Activated CD4-positive, alpha-beta T cell treated with anti-CD3 and anti-CD28 coated beads for 4 hours (primary cell): ENCODE data around the gene KYAT1.
"Not testable (repeated sequence)": the region's sequence is repeated elsewhere in the genome, so short reads cannot be mapped to it uniquely, and the experiment has no call there.

Experiments
- DNase-seq, 2 donors: peaks; one replicate each; pipeline ENCODE4 v3.0.0-alpha.2; 2020

KYAT1 gene

GRCh38 chr9:128882677-128883603 lies 1.2 kb upstream of the KYAT1 start:
- DNase-seq: no peak

GRCh38 chr9:128877852-128878251 lies 3.9 kb downstream of the KYAT1 start:
- no peak for DNase-seq

- DNase-seq: not testable (repeated sequence)
Observed at GRCh38 chr9:128870941-128871265, 10.8 kb downstream of the KYAT1 start.

DNA sequence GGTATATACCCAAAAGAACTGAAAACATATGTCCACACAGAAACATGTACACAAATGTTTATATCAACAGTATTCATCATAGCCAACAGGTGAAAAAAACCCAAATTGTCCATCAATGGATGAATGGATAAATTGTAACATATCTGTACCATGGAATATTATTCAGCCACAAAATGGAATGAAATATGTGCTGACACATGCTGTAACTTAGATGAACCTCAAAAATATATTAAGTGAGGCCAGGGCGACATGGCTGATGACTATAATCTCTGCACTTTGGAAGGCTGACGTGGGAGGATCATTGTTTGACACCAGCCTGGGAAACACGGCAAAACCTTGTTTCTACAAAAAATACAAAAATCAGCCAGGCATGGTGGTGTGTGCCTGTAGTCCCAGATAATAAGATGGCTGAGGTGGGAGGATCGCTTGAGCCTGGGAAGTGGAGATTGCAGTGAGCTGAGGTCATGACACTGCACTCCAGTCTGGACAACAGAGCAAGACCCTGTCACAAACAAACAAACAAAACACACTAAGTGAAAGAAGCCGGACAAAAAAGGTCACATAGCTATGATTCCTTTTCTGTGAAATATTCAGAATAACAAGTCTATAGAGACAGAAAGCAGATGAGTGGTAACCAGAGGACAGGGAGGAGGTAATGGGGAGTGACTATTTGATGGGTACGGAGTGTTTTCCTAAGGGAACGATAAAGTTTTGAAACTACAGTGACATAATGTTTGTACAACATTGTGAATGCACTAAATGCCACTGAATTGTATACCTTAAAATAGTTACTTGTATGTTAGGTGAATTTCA lies 11.4 kb downstream of the KYAT1 start:
- no peak for DNase-seq

DNA sequence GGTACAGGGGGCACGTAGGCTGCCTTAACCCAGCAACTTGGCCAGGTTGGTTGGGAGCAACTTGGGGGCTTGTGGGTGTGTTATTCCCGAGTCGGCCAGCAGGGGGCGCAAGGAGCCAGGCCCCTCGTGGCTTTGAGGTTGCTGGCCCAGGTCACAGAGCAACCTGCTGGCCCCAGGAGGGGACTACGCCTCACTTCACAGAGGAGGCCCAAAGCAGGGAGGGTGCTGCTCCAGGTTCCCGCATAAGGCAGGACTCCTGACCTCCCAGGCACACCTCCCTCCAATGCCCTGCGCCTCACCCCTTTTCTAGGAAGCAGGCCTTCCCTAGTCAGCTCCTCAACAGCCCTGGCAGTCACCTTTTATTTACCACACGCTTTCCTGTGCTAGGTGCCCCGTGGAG lies 18.1 kb downstream of the KYAT1 start:
- DNase-seq: peak; percentile 80 to 84

- no peak for DNase-seq
Observed at GRCh38 chr9:128862401-128862851, 19.3 kb downstream of the KYAT1 start.

- no peak for DNase-seq
Observed at GRCh38 chr9:128861501-128861900, 20.2 kb downstream of the KYAT1 start.

DNA sequence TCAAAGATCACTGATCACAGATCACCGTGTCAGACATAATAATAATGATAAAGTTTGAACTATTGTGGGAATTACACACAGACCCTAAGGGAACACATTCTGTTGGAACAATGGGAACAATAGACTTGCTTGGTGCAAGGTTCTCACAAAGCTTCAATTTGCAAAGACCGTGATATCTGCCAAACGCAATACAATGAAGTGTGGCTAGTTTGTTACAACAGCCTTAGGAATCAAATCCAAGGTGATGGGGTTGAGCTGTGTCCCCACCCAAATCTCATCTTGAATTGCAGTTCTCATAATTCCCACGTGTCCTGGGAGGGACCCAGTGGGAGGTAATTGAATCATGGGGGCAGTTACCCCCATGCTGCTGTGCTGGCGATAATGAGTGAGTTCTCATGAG lies 20.8 kb downstream of the KYAT1 start:
- no peak for DNase-seq

- not testable (repeated sequence) for DNase-seq
Observed at GRCh38 chr9:128858476-128858875, 23.3 kb downstream of the KYAT1 start.

DNA sequence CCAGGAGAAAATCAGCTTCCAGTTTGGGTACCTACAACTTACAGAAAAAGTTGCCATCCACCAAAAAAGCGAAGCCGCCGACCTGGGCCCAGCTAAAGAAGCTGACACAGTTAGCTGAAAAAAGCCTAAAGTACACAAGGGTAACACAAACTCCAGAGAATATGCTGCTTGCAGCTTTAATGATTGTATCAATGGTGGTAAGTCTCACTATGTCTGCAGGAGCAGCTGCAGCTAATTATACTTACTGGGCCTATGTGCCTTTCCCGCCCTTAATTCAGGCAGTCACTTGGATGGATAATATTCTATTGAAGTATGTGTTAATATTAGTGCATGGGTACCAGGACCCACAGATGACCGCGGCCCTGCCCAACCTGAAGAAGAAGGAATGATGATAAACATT lies 27.3 kb downstream of the KYAT1 start:
- not testable (repeated sequence) for DNase-seq

GRCh38 chr9:128852646-128853045 lies 29.1 kb downstream of the KYAT1 start:
- not testable (repeated sequence) for DNase-seq

DNA sequence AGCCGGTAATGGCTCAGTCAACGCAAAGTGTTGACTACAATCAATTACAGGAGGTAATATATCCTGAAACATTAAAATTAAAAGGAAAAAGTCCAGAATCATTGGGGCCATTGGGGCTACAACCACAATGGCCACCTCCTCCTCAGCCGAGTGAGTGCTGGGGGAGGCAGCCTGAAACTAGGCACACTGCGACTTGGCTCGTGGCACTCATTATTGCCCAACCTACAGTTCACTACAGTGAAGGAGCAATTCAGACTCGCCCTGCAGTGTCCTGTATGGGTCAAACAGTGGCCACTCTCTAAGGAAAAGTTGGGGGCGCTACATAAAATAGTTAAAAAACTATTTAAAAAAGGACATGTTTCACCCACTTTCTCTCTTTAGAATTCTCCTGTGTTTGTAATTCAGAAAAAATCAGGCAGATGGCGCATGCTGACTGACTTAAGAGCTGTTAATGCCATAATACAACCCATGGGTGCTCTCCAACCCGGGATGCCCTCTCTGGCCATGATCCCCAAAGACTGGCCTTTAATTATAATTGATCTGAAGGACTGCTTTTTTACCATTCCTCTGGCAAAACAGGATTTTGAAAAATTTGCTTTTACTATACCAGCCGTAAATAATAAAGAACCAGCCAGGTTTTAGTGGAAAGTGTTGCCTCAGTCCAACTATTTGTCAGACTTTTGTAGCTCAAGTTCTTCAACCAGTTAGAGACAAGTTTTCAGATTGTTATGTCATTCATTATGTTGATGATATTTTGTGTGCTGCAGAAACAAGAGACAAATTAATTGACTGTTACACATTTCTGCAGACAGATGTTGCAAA lies 29.8 kb downstream of the KYAT1 start:
- not testable (repeated sequence) for DNase-seq

DNA sequence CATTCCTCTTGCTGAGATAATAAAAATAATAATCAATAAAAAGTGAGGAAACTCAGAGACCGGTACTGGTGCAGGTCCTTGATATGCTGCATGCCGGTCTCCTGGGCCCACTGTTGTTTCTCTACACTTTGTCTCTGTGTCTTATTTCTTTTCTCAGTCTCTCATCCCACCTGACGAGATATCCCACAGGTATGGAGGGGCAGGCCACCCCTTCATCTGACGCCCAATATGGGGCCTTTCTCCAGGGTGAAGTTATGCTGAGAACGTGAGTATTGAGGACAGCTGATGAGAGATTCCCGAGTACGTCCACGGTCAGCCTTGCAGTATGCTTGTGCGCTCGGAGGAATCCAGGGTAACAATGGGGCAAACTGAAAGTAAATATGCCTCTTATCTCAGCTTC lies 30.7 kb downstream of the KYAT1 start:
- not testable (repeated sequence) for DNase-seq

DNA sequence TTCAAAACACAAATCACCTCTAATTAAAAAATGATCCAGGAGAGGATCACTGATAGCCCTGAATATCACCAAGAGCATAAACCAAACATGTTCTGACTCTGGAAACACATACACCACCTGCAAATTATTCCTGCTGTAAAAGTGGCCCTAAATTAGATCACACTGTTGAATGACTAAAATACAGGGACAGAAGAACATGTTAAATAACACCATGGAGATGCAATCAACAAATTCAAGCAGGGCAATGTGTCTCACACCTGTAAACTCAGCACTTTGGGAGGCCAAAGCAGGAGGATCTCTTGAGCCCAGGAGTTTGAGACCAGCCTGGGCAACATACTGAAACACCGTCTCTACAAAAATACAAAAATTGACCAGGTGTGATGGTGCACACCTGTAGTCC lies 33.9 kb downstream of the KYAT1 start:
- DNase-seq: no peak

DNA sequence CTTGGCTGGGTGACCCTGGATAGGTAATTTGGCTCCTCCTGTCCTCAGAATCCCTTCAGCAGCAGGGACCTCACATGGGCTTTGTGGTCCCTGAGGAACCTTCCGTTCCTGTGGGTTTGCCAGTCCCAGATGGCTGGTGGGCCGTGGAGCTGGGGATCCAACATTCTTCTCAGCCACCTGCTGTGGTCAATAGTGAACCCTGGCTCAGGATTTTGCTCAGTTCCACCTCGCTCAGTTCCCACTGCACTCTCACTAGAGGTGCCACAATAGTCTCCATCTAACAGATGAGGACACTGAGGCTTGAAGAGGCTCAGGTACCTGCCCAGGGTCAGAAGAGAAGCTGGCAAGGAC lies 35.1 kb downstream of the KYAT1 start:
- DNase-seq: no peak

GRCh38 chr9:128845186-128845931 lies 36.4 kb downstream of the KYAT1 start:
- no peak for DNase-seq

DNA sequence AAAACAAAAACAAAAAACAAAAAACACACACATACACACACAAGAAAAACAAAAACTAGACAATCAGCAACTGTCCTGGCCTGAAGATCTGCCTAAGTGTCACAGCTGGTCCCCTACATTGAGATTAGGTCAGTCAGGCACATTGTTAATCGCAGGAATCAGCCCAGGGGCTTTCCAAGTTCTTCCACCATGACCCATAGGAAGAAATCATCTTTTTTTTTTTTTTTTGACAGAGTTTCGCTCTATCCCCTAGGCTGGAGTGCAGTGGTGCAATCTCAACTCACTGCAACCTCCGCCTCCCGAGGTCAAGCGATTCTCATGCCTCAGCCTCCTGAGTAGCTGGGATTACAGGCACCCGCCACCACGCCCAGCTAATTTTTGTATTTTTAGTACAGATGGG lies 38.6 kb downstream of the KYAT1 start:
- DNase-seq: not testable (repeated sequence)

DNA sequence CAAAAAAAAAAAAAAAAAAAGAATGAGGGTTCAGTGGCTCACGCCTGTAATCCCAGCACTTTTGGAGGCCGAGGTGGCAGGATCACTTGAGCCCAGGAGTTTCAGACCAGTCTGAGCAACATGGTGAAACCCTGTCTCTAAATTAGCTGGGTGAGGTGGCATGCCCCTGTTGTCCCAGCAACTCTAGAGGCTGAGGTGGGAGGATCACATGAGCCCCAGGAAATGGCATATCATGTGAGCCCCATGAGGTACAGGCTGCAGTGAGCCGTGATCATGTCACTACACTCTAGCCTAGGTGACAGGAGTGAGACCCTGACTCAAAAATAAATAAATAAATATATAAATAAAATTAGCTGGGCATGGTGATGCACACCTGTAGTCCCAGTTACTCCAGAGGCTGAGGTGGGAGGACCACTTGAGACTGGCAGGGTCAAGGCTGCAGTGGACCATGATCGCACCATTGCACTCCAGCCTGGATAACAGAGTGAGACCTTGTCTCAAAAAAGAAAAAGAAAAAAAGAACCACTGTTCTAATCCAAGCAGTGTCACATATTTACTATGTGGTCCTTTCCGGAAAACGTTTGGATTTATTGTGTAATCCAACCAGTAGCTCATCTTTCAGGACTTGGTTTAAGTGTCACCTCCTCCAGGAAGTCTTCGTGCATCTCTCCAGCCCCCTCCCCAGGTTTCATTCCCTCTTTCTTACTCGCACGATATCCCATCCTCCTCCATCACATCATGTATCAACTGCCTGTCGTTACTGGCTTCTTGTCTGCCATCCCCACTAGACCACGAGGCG lies 39.9 kb downstream of the KYAT1 start:
- no peak for DNase-seq

DNA sequence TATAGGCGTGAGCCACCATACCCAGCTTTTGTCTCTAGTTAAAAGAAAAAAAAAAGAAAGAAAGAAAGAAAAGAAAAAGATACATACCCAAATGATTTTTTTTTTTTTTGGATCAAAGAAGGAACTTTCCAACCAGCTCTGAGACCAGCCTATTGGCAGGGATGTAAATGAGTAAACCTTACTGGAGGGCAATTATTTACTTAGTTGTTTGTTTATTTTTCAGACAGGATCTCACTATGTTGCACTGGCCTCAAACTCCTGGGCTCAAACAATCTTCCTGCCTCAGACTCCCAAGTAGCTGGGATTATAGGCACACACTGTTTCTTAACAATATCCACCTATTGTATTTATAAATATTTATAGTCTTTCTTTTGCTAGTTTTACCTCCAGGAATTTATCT lies 41.2 kb downstream of the KYAT1 start:
- no peak for DNase-seq

GRCh38 chr9:128838338-128838737 lies 43.4 kb downstream of the KYAT1 start:
- no peak for DNase-seq

DNA sequence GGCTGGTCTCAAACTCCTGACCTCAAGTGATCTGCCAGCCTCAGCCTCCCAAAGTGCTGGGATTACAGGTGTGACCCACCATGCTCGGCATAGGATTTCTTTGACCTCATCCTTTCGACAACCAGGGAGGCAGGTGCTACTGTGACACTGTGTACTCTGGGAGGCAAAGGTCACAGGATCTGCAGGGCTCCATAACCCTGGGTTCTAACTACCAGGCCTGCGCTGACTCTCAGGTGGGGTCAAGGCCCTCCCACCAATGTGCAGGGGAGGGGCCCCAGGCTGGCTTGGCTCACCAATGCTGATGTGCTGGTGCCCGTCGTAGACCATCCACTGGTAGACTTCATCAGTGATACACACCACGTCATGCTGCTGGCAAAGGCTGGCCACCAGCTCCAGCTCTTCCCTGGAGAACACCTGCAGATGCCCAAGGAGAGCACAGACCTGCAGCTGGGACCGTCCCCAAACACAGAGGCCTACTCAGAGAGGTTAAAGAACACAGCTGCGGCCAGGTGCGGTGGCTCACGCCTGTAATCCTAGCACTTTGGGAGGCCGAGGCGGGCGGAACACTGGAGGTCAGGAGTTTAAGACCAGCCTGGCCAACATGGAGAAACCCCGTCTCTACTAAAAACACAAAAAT lies 45.1 kb downstream of the KYAT1 start:
- no peak for DNase-seq
